Activated CD8-positive, alpha-beta T cell treated with anti-CD3 and anti-CD28 coated beads, Interleukin-2, amount 10 ng/mL, durations not matched to agents 7 days and 5 days (primary cell): Measurements from ENCODE around the gene NUP155. TPM values are rescaled to one million over a fixed set of nuclear protein-coding genes. Genes with fewer than 3 reads are reported as not detected.
"Not testable (repeated sequence)": the region's sequence is repeated elsewhere in the genome, so short reads cannot be mapped to it uniquely, and the experiment has no call there.

Source experiments
- ATAC-seq: fragments of 150-1000 bp; cut with Tn5 transposase; one replicate; pipeline ENCODE4 v1.10.0; 2021; ENCODE audit warnings: moderate library complexity
- CTCF ChIA-PET: fragments of 350-600 bp; sonication (Branson Sonifier 250); formaldehyde crosslinking; loops from one replicate; lab custom pipeline; 2021; ENCODE audit warnings: antibody characterized with exemption; lab: Charles Lee
- POLR2A ChIA-PET: fragments of 350-600 bp; sonication (Branson Sonifier 250); formaldehyde crosslinking; loops from one replicate; lab custom pipeline; 2021; ENCODE audit warnings: antibody characterized with exemption; lab: Charles Lee
- DNase-seq: peaks from one replicate; pipeline ENCODE4 v3.0.0-alpha.2; 2020
- H3K27ac Mint-ChIP-seq: one replicate; pipeline ENCODE4 v1.8.0; 2021; ENCODE audit warnings: mild to moderate bottlenecking, mixed read lengths
- H3K27me3 Mint-ChIP-seq: one replicate; pipeline ENCODE4 v1.8.0; 2021; ENCODE audit warnings: low read depth, mixed read lengths
- H3K36me3 Mint-ChIP-seq: one replicate; pipeline ENCODE4 v1.8.0; 2021; ENCODE audit warnings: low read depth, mixed read lengths
- H3K4me1 Mint-ChIP-seq: one replicate; pipeline ENCODE4 v1.8.0; 2021; ENCODE audit warnings: low read depth, mixed read lengths
- H3K4me3 Mint-ChIP-seq: one replicate; pipeline ENCODE4 v1.8.0; 2021; ENCODE audit warnings: mild to moderate bottlenecking, mixed read lengths
- H3K9me3 Mint-ChIP-seq: one replicate; pipeline ENCODE4 v1.8.0; 2022; ENCODE audit warnings: mixed read lengths; ENCODE audit not compliant: insufficient read depth
- total RNA-seq, 2 experiments: library from RNA; stranded (reverse); gene quantifications; one replicate each; pipeline ENCODE4 v1.2.3, GENCODE V29; 2021

NUP155 gene
- total RNA-seq, 2 experiments from 2014 or later, result 54.4 to 57.2 TPM

DNA sequence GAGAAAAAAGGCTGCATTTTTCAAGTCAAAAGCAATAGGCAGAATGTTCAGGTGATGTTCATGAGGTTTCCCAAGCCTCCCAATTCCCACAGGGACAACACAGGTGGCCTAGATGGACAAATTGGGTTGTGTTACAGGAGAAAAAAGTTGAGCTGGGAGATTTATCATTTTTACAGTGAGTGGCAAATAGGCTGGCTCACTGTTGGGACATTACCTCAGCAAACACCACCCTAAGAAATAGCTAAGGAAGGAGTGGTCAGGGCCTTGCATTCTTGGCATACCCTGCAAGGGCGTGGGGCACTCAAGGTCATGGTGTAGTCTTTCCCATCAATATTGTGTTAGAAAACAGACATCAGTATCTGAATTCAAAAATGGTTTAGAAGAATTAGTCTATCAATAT is 98.4 kb downstream of the NUP155 start:
- no peak for ATAC-seq
- Mint-ChIP-seq H3K4me3 (no peak overlapping the region), H3K4me1 (no peaks in the 10 kb centered on the region), H3K27me3 (no peaks in the 10 kb centered on the region), H3K27ac (no peak overlapping the region), H3K36me3 (no peaks in the 10 kb centered on the region), H3K9me3 (peaks cover 7% of the 10 kb centered on the region)
- no peak for DNase-seq
- CTCF ChIA-PET, result no interaction called here
- POLR2A ChIA-PET, result no interaction called here

DNA sequence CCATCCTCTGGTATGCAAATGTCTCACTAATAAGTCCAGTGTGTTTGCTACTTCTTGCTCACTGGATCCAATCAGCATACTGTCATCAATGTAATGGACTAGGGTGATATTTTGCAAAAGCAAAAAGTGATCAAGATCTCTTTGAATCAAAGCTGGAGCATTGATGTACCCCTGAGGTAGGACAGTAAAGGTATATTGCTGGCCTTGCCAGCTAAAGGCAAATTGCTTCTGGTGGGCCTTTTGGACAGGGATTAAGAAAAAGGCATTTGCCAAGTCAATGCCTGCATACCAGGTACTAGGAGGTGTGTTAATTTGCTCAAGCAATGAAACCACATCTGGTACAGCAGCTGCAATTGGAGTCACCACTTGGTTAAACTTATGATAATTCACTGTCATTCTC is 102.8 kb downstream of the NUP155 start:
- H3K9me3 Mint-ChIP-seq, CTCF ChIA-PET, ATAC-seq, DNase-seq, H3K4me1 Mint-ChIP-seq, H3K27ac Mint-ChIP-seq, H3K4me3 Mint-ChIP-seq, H3K36me3 Mint-ChIP-seq, POLR2A ChIA-PET, H3K27me3 Mint-ChIP-seq: not testable (repeated sequence)

DNA sequence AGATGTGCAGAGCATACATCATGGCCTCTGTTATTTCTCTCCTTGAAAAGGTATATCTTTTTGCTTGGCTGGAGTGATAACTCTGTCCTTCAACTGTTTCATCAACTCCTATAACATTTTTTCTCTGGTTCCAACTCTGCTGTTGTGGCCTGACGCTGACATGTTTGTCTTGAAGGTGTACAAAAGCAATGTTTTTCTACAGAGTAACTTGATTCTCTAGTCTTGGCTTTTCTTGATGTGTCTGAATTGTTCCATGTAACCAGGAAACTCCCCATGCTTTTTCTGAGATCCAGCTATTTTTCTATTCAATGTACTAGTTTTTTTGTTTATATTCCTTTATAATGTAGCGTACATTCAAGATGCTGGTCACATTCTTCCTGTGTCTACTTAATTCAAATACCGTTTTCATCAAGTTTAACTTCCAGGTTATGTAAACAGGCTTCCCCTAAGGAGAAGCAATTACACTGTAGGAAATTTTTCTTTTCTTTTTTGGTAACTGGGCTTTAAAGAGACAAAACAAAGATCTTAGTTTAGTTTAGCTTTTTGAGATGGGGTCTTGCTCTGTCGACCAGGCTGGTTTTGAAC is 115.0 kb downstream of the NUP155 start:
- no peak for ATAC-seq
- H3K4me3 Mint-ChIP-seq, result no peak overlapping the region
- POLR2A ChIA-PET, result no interaction called here
- peaks cover 10% of the 10 kb centered on the region for H3K9me3 Mint-ChIP-seq
- H3K36me3 Mint-ChIP-seq, result peaks cover 6% of the 10 kb centered on the region
- no peak overlapping the region for H3K27ac Mint-ChIP-seq
- H3K4me1 Mint-ChIP-seq, result peaks cover 3% of the 10 kb centered on the region
- no peak for DNase-seq
- CTCF ChIA-PET, result no interaction called here
- no peaks in the 10 kb centered on the region for H3K27me3 Mint-ChIP-seq

DNA sequence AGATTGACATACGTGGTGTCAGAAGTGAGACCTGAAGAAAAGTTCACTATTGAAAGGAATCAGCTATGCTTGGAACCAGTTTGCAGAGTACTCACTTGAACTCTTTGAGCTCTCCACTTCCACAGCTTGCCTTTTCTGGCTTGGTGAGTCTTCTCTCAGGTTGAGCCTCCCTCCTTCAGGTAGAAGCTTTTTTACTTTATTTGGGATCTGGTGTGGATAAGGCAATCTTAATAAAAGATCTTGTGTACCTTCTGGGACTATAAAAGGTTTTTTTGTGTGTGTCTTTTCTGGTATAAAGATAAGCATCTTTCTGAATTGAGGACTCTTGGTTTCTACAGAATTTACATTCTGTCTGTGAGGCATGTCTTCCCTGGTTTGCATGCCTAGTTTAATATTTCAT is 116.3 kb downstream of the NUP155 start:
- H3K27me3 Mint-ChIP-seq, result no peaks in the 10 kb centered on the region
- H3K27ac Mint-ChIP-seq, result no peak overlapping the region
- POLR2A ChIA-PET, result no interaction called here
- DNase-seq (no peak), ATAC-seq (no peak)
- peaks cover 7% of the 10 kb centered on the region for H3K4me1 Mint-ChIP-seq
- peaks cover 10% of the 10 kb centered on the region for H3K9me3 Mint-ChIP-seq
- H3K4me3 Mint-ChIP-seq, result no peak overlapping the region
- peaks cover 4% of the 10 kb centered on the region for H3K36me3 Mint-ChIP-seq
- CTCF ChIA-PET, result no interaction called here

DNA sequence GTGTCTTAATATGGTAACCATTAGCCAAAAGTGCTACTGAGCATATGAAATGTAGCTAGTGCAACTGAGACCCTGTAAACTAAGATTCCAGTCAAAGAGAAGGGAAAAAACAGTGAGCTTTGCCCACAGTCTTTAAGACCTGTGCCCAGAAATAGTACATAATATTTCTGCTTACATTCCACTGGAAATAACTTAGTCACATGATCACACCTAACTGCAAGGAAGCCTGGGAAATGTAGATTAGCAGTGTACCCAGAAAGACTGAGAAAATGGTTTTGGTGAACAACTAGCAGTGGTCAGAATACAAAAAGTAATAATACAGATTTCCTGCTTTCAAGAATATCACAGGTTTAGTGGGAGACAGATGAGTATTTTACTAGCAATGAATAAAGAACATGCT is 119.2 kb downstream of the NUP155 start:
- Mint-ChIP-seq H3K4me3 (no peak overlapping the region), H3K27ac (no peak overlapping the region), H3K4me1 (peaks cover 9% of the 10 kb centered on the region), H3K36me3 (peaks cover 4% of the 10 kb centered on the region), H3K27me3 (no peaks in the 10 kb centered on the region), H3K9me3 (peaks cover 10% of the 10 kb centered on the region)
- POLR2A ChIA-PET, result no interaction called here
- CTCF ChIA-PET, result no interaction called here
- DNase-seq (no peak), ATAC-seq (no peak)

DNA sequence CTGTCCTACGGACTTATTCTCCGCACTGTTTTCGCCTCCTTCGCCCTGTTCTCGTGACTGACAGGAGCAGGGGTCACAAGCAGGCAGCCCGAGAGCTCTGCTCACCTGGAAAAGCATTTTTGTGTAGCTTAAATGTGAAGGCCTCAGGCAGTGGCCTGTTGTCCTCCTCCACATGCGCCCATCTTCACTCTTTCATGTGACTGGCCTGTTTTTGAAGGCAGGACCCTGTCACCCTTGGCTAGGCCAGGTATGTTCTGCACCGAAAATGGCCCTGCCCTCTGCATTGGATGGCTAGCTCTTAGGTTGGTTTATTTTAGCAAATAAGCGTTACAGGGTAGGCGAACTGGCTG is 121.1 kb downstream of the NUP155 start:
- no peaks in the 10 kb centered on the region for H3K27me3 Mint-ChIP-seq
- H3K36me3 Mint-ChIP-seq, result peaks cover 4% of the 10 kb centered on the region
- ChIA-PET POLR2A (interaction anchor here (0.5 to 1.7 kb wide), 5 partner anchors 10 to 93 kb away, joined by 3 to 5 read pairs (median 3); no protein-coding TSS in a partner anchor), CTCF (no interaction called here)
- peaks cover 9% of the 10 kb centered on the region for H3K4me1 Mint-ChIP-seq
- ATAC-seq (no peak), DNase-seq (no peak)
- peak overlapping the region; percentile 81 for H3K4me3 Mint-ChIP-seq
- peak overlapping the region; percentile 82 for H3K27ac Mint-ChIP-seq
- H3K9me3 Mint-ChIP-seq, result peaks cover 10% of the 10 kb centered on the region

DNA sequence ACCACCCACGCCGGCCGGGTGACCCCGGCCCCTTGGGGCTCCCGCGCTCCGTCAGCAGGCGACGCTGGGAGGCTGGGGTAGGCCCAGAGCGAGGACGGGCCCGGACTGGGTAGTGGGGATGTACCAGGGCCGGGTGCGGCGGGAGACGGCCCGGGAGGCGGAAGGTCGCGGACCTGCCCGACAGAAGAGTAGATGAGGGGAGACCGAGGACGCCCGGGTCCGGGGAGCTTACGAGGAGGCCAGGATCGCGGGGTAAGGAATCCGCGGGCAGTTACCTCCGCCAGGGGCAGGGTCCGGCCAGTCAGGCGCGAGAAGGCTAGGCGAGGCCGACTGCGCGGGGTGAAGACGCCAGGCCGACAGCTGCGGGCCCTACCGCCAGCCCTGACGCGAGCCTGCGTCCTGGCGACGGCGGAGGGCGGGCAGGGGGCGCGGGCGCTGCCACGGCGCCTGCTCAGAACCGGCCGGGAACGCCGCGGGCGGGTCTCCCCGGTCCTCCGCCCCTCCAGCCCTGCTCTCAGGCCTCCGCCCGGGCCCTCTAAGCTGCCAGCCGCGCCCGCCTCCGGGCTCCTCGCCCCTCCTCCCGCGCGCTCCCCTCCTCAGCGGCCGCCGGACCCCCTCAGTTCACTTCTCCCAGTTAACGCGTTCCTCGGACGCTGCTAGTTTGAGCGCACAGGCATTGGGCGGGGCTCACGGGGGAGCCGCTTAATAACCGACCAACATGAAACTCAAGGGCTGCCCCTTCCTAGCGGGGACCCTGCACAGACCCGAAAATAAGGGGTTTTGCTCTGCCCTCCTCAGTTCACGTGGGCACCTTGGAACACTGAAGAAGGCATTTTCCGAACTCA is 121.7 kb downstream of the NUP155 start, which contains the start of gene CPLANE1:
TSS of gene CPLANE1 (minus strand) at position 407 of the 845 bp plus-strand sequence. CDS start 1,678 bp downstream, outside the sequence.
- POLR2A ChIA-PET, result interaction anchor here (1.0 to 1.7 kb wide), 5 partner anchors 9 to 93 kb away, joined by 3 to 5 read pairs (median 3); no protein-coding TSS in a partner anchor

DNA sequence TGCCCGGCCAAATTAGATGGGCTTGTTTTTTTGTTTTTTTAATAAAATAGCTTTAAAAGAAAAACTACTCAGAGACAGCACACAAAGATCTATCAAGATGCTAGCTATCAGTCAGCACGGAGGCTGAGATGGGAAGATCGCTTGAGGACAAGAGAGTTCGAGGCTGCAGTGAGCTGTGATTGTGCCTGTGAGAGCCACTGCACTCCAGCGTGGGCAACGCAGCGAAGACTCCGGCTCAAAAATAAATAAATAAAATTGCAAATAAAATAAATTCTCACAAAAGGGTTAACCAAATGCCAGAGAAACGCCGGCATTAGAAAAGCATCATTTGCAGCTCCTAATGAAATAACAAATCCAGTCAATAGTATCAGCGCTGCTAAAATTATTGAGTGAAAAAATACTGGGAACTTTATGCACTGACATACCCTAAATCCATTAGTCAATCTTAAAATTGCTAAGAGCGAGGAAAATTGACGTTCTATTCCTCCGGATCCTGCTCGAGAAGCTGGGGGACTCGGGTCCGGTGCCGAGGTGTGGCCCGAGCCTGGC is 122.4 kb downstream of the NUP155 start:
- no peak for ATAC-seq
- Mint-ChIP-seq H3K36me3 (peaks cover 4% of the 10 kb centered on the region), H3K4me1 (peaks cover 9% of the 10 kb centered on the region), H3K27ac (peak overlapping the region; percentile 73), H3K9me3 (no peaks in the 10 kb centered on the region), H3K4me3 (peak overlapping the region; percentile 77), H3K27me3 (no peaks in the 10 kb centered on the region)
- DNase-seq, result peak; percentile 26
- POLR2A ChIA-PET, result interaction anchor here (1.2 to 1.7 kb wide), 3 partner anchors 9 to 51 kb away, joined by 3 to 5 read pairs (median 3); no protein-coding TSS in a partner anchor
- CTCF ChIA-PET, result interaction anchor here (0.8 to 1.0 kb wide), 2 partner anchors 22 to 122 kb away, joined by 3 to 4 read pairs; partner anchors contain the start of gene NUP155

More for the DNA sequence above, 121.7 kb downstream of the NUP155 start, which contains the start of gene CPLANE1:
- peaks cover 4% of the 10 kb centered on the region for H3K9me3 Mint-ChIP-seq
- CTCF ChIA-PET, result interaction anchor here (1.0 kb wide), 1 partner anchor 122 kb away, joined by 3 read pairs; the partner anchor contains the start of gene NUP155
- H3K4me3 Mint-ChIP-seq, result peak within 1 kb of the TSS; percentile 81
- ATAC-seq (peak; percentile 87), DNase-seq (peak; percentile 56)
- peaks cover 9% of the 10 kb centered on the region for H3K4me1 Mint-ChIP-seq
- H3K27me3 Mint-ChIP-seq, result no peaks in the 10 kb centered on the region
- H3K27ac Mint-ChIP-seq, result peak within 1 kb of the TSS; percentile 82
- peaks cover 4% of the 10 kb centered on the region for H3K36me3 Mint-ChIP-seq

DNA sequence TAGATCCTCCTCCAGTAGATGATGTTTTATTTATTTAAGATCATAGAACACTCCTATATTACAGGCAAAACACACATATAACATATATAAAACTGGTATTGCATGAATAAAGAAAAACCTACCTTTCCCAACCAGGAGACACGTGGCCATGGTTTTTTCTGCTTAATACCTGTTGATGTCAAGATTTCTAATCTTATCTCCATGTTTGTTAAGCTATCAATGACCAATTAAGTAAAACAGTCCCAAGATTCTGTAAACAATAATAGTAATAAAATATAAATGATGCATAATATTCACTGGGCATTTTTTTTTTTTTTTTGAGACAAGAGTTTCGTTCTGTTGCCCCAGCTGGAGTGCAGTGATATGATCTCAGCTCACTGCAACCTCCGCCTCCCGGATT is 123.4 kb downstream of the NUP155 start:
- ATAC-seq (no peak), DNase-seq (no peak)
- Mint-ChIP-seq H3K27me3 (no peaks in the 10 kb centered on the region), H3K27ac (no peak overlapping the region), H3K36me3 (peaks cover 4% of the 10 kb centered on the region), H3K4me3 (peak overlapping the region; percentile 77), H3K9me3 (no peaks in the 10 kb centered on the region), H3K4me1 (peaks cover 9% of the 10 kb centered on the region)
- ChIA-PET POLR2A (interaction anchor here (1.1 kb wide), 1 partner anchor 124 kb away, joined by 5 read pairs; the partner anchor contains the start of gene NUP155), CTCF (interaction anchor here (1.0 kb wide), 1 partner anchor 33 kb away, joined by 4 read pairs; no protein-coding TSS in a partner anchor)

DNA sequence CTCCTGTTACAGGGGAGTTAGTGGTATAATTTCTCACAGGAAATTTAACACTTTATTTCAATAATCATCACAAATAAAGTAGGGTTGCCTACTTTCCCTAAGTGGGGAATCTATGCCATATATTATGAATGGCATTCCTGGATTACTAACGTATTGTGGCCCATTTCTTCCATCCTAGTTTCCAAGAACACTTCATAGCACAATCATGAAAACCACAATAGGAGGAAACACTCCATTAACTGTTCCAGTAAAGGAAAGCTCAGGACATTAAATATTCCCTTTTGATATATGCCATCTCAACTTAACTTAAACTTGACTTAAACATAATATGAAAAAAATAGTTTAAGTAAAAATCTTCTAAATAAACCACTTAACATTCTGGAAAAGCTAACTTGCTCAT is 123.9 kb downstream of the NUP155 start:
- DNase-seq (no peak), ATAC-seq (no peak)
- CTCF ChIA-PET, result interaction anchor here (1.0 kb wide), 1 partner anchor 33 kb away, joined by 4 read pairs; no protein-coding TSS in a partner anchor
- no peaks in the 10 kb centered on the region for H3K9me3 Mint-ChIP-seq
- peaks cover 9% of the 10 kb centered on the region for H3K4me1 Mint-ChIP-seq
- H3K27me3 Mint-ChIP-seq, result no peaks in the 10 kb centered on the region
- peaks cover 4% of the 10 kb centered on the region for H3K36me3 Mint-ChIP-seq
- no peak overlapping the region for H3K27ac Mint-ChIP-seq
- peak overlapping the region; percentile 36 for H3K4me3 Mint-ChIP-seq
- POLR2A ChIA-PET, result interaction anchor here (1.1 kb wide), 1 partner anchor 124 kb away, joined by 5 read pairs; the partner anchor contains the start of gene NUP155
